ENCODE results near the gene TTC27. TPM values are rescaled to one million over a fixed set of nuclear protein-coding genes. Genes with fewer than 3 reads are reported as not detected.
A peak's percentile ranks its signal among the peaks of the same experiment; 100 is the strongest.

The TTC27 gene
- total RNA-seq, 1 experiment from 2014 or later: 25.1 TPM

- Mint-ChIP-seq H3K27me3 (ENCODE audit: low read depth) (no peaks in the 10 kb centered on the region; the same call in 1 of the 2 replicates), H3K9me3 (no peaks in the 10 kb centered on the region), H3K4me1 (peaks cover 17% of the 10 kb centered on the region), H3K36me3 (0 out of 2 replicates have a peak, but pooled peaks cover 3% of the 10 kb centered on the region), H3K4me3 (no peak overlapping the region), H3K27ac (no peak overlapping the region)
- DNase-seq (ENCODE audit: low spot score) (peak; percentile 40), ATAC-seq (peak; percentile 87)
- TF ChIP-seq TCF7 (CRISPR knock-in tag; IDR thresholded peaks at IDR 0.05; ENCODE audit: low read depth) (no peak), ZNF263 (CRISPR knock-in tag; IDR thresholded peaks at IDR 0.05; ENCODE audit: low read depth) (no peak), CTCF (IDR thresholded peaks at IDR 0.05) (no peak), ZNF423 (CRISPR knock-in tag; IDR thresholded peaks at IDR 0.05) (peak; percentile 50; the same call in 1 of the 2 replicates)
- CTCF ChIA-PET: interaction anchor here (0.8 kb wide), 1 partner anchor 8 kb away, joined by 3 read pairs; no protein-coding TSS in a partner anchor
- POLR2A ChIA-PET: no interaction called here
Observed at GRCh38 chr2:32699151-32699550, 71.3 kb downstream of the TTC27 start.

GRCh38 chr2:32701806-32702205 is 74.0 kb downstream of the TTC27 start:
- Mint-ChIP-seq H3K9me3 (no peaks in the 10 kb centered on the region), H3K27ac (no peak overlapping the region), H3K27me3 (ENCODE audit: low read depth) (no peaks in the 10 kb centered on the region; the same call in 1 of the 2 replicates), H3K4me3 (no peak overlapping the region), H3K36me3 (0 out of 2 replicates have a peak, but pooled peaks cover 3% of the 10 kb centered on the region), H3K4me1 (peaks cover 17% of the 10 kb centered on the region)
- CTCF ChIA-PET: no interaction called here
- ATAC-seq (no peak), DNase-seq (ENCODE audit: low spot score) (no peak)
- TF ChIP-seq ERG (CRISPR knock-in tag; IDR thresholded peaks at IDR 0.05) (no peak), CREM (CRISPR knock-in tag; IDR thresholded peaks at IDR 0.05) (no peak), ELF4 (CRISPR knock-in tag; IDR thresholded peaks at IDR 0.05; ENCODE audit: low read depth) (no peak), FOXJ3 (CRISPR knock-in tag; IDR thresholded peaks at IDR 0.05; ENCODE audit: borderline replicate concordance) (no peak), TP53 (CRISPR knock-in tag; IDR thresholded peaks at IDR 0.05) (no peak), E2F1 (CRISPR knock-in tag; IDR thresholded peaks at IDR 0.05) (no peak), ZNF232 (CRISPR knock-in tag; IDR thresholded peaks at IDR 0.05) (no peak), ZNF396 (CRISPR knock-in tag; IDR thresholded peaks at IDR 0.05; ENCODE audit: borderline replicate concordance) (no peak), RELA (CRISPR knock-in tag; IDR thresholded peaks at IDR 0.05; ENCODE audit: borderline replicate concordance) (no peak)
- POLR2A ChIA-PET: interaction anchor here (0.6 kb wide), 2 partner anchors 34 to 72 kb away, joined by 3 read pairs; no protein-coding TSS in a partner anchor

GRCh38 chr2:32702303-32703064 is 74.6 kb downstream of the TTC27 start:
- CTCF ChIA-PET: no interaction called here
- ATAC-seq (no peak), DNase-seq (ENCODE audit: low spot score) (no peak)
- no peak overlapping the region for H3K4me3 Mint-ChIP-seq
- no peaks in the 10 kb centered on the region for H3K9me3 Mint-ChIP-seq
- POLR2A ChIA-PET: interaction anchor here (0.6 kb wide), 1 partner anchor 33 kb away, joined by 3 read pairs; no protein-coding TSS in a partner anchor
- no peaks in the 10 kb centered on the region; the same call in 1 of the 2 replicates for H3K27me3 Mint-ChIP-seq (ENCODE audit: low read depth)
- TF ChIP-seq IRF1 (CRISPR knock-in tag; IDR thresholded peaks at IDR 0.05): no peak
- TF ChIP-seq RELA (CRISPR knock-in tag; IDR thresholded peaks at IDR 0.05; ENCODE audit: borderline replicate concordance): no peak
- no peak for TF ChIP-seq GTF2I (CRISPR knock-in tag; conservative IDR thresholded peaks at IDR 0.05)
- no peak for TF ChIP-seq ATF3 (CRISPR knock-in tag; conservative IDR thresholded peaks at IDR 0.05)
- TF ChIP-seq ZNF232 (CRISPR knock-in tag; IDR thresholded peaks at IDR 0.05): no peak
- no peak for TF ChIP-seq TP53 (CRISPR knock-in tag; IDR thresholded peaks at IDR 0.05)
- no peak for TF ChIP-seq RORB (CRISPR knock-in tag; IDR thresholded peaks at IDR 0.05)
- no peak for TF ChIP-seq IRF2 (CRISPR knock-in tag; IDR thresholded peaks at IDR 0.05; ENCODE audit: borderline replicate concordance, low read depth)
- H3K4me1 Mint-ChIP-seq: peaks cover 17% of the 10 kb centered on the region
- 0 out of 2 replicates have a peak, but pooled peaks cover 3% of the 10 kb centered on the region for H3K36me3 Mint-ChIP-seq
- no peak overlapping the region for H3K27ac Mint-ChIP-seq

Measured in WTC11 (cell line).